A204.1 (cell line): ENCODE measurements around the gene SARS2.
A peak's percentile ranks its signal among the peaks of the same experiment; 100 is the strongest.

Source experiments
- FAIRE-seq: peaks from 2 replicates; lab custom pipeline; 2012; peaks lifted over from hg19 to GRCh38; lab: Jason Lieb, UNC

Gene SARS2

GRCh38 chr19:38915329-38916321 is 14.9 kb downstream of the SARS2 start:
- FAIRE-seq = no peak

DNA sequence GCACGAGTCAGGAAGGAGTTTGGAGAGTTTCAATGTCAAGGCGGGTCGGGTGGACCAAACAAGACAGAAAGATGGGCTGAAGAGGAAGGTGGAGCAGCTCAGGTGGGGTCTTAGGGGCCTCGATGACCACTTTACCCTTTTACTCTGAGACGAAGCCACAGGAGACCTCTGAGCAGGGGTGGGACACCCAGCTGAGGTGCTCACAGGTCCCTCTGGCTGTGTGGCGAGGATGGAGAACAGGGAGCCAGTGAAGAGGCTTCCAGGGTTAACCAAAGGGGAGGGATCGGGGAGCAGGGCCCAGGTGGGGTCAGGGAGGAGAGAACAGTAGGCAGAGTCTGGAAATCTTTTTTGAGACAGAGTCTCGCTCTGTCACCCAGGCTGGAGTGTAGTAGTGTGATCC is 16.6 kb downstream of the SARS2 start:
- no peak for FAIRE-seq

DNA sequence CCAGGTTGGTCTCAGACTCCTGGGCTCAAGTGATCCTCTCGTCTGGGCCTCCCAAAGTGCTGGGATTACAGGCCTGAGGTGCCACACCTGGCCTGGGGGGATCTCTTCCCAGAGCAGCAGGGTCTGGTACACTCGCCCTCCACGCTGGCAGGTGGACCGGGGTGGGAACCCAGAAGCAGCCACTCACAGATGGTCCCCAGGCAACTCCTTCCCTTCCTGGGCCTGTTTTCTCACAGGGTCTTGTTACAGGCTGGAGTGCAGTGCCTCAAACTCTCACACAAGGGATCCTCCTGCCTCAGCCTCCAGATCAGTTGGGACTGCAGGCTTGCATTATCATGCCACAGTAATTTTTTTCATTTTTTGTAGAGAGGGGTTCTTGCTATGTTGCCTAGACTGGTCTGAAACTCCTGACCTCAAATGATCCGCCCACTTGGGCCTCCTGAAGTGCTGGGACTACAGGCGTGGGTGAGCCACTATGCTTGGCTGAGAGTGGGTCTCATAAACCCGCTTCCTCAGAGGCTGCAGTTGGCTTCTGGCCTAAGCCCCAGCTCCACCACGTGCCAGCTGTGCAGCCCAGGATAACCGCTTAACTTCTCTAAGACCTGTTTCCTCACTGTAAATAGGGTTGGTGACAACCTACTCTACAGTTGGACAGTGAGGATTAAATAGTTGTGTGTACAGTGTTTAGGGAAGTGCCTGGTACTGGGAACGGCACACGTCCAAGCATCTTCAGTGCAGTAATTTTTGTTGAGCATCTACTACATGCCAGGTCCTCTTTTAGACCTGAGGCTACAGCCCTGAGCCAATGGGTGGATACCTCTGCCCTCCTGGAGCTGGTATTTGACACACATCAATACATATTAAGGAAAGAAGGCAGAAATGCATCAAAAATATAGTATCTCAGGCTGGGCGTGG is 17.7 kb downstream of the SARS2 start:
- FAIRE-seq = no peak

DNA sequence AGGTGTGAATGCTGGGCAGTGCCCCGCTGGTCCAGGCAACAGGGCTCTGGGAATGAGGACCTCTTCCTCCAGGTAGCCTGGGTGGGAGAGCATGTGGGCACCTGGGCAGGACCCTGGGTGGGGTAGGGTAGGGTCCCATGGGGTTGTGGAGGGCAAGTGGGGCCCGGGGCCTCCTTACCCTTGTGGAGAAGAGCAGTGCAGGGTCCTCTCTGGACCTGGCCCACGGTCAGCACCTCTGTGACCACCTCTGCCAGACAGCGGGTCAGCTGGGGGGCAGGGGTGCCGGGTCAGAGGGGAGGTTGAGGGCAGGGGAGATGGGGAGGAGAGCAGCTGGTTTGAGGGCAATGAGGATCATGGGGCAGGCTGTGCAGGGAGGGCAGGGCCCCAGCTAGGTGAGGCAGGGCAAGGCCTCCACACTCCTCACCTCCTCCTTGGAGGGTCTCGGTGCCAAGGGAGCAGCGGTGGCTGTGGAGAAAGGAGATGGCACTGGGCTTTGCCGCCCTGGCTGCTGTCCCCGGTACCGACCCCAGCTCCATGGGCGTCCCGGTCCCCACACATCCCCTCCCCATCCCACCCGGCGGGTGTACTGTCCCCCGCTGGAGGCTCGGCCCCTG is 19.1 kb downstream of the SARS2 start:
- FAIRE-seq = no peak

GRCh38 chr19:38910488-38910887 is 20.1 kb downstream of the SARS2 start:
- no peak for FAIRE-seq

- no peak for FAIRE-seq
These were observed 21.7 kb downstream of the SARS2 start for GRCh38 chr19:38908911-38909310.

DNA sequence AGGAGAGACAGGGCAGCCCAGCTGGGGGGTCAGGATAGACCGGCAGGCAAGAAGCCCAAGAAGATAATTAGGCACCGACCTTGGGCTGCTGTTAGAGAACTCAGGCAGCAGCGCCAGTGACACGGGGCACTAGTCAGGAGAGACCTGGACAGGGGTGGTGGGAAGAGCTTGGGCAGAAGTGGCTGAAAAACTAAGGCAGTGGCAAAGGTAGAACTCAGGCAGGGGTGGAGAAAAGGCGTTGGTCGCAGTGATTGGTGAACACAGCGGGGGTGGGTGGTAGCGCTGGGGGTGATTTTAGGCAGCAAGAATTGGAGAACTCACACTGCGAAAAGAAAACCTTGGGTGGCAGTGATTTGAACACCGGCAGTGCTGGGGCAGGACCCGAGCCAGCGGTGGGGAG is 22.9 kb downstream of the SARS2 start:
- no peak for FAIRE-seq

GRCh38 chr19:38907227-38907626 is 23.3 kb downstream of the SARS2 start:
- FAIRE-seq = no peak

- no peak for FAIRE-seq
These were observed 24.9 kb downstream of the SARS2 start for GRCh38 chr19:38905620-38906019.

- no peak for FAIRE-seq
These were observed 25.7 kb downstream of the SARS2 start for GRCh38 chr19:38904581-38905539.

GRCh38 chr19:38901683-38902082 is 28.9 kb downstream of the SARS2 start:
- no peak for FAIRE-seq

GRCh38 chr19:38900743-38901190 is 29.8 kb downstream of the SARS2 start:
- FAIRE-seq = no peak

DNA sequence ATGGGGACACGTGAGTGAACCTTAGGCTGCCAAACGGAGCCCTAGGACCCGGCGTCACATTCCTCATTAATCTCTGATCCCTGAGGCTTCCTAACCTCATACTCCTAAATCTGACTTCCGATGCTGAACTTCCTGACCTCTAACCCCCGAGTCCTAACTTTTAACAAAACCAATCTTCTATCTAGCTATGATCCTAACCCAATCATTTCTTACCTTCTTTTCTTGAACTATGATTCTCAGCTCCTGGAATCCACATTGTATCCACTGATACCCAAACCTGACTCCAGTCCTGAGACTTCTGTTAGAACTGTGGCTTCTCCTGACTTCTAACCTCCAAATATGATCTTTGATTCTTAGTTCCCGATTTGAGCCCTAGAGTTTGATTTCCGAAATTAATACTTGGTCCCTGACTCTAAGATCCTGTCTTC is 30.3 kb downstream of the SARS2 start:
- no peak for FAIRE-seq

DNA sequence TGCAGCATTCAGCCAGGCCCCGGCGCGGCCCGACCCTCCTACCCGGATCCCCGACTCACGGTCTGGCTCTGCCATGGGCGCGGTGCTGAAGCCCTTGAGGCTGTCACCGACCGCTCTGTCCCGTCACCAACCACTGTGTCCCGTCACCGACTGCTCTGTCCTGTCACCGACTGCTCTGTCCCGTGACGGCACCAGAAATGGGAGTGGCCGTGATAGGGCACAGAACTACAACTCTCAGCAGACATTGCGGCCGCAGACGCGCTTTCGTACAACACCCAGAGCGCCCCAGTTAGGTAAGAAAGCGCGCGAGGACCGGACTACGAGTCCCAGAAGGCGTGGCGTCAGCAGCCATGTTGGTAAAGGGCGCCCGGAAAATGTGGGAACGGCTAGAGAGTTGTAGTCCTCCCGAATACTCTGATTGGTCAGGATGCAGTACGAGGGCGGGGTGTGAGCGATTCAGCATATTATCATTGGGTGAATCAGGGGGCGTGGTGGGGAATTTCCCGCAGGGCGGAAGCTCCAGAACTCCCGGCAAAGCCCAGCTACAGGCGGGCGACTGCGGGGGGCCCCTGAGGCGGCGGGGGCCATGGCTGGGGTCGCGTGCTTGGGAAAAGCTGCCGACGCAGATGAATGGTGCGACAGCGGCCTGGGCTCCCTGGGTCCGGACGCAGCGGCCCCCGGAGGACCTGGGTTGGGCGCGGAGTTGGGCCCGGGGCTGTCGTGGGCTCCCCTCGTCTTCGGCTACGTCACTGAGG is 30.9 kb downstream of the SARS2 start, which contains the start of the genes NFKBIB and SIRT2:
NFKBIB (plus strand) TSS at position 523 of the 755 bp plus-strand sequence; CDS start at position 587, 64 bp downstream.
SIRT2 (minus strand) TSS at position 172 of the 755 bp plus-strand sequence; CDS start at position 75, 97 bp downstream.
- FAIRE-seq = peak; percentile 99

DNA sequence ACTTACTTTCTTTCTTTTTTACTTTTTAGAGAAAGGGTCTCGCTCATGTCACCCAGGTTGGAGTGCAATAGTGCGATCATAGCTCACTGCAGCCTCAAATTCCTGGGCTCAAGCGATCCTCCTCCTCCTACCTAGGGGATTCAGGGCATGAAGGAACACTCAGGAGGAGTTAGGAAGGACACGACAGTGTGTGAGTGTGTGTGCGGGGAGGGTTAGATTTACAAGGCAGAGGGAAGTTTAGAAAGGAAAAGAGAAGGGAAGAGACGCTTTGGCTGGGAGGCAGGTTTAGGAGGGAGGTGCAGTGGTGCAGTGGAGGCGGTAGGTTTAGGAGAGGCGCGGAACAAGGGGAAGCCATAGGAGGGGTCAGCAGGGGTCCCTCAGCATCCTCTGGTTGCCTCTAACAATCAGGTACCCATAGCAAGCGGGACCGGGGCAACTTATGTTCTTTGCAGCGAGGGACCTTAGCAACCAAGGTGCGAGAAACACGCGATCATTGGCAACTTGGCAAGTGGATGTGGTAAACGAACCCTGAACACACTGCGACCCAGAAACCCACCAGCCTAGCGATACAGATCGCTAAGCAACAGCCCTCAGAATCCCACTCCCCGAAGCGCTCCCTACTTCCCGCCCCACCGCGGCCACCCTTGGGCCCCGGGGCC is 31.6 kb downstream of the SARS2 start:
- no peak for FAIRE-seq

DNA sequence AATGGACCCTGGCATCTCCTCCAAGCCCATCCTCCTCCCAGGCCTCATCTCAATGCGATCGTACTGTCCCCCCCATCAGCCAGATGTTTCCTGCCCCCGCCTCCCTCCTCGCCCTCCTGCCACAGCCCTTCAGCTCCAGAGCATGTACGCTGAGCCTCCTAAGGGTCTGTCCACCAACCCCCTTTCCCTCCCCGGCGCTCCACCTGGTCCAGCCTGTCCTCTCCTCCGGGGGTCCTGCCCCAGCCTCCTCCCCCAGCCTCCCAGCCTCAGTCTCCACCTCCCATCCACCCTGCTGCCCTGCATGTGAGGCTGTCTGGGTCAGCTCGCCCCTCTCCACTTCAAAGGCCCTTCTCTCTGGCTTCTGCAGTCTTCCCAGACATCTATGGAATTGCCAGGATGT is 35.6 kb downstream of the SARS2 start:
- FAIRE-seq = no peak

DNA sequence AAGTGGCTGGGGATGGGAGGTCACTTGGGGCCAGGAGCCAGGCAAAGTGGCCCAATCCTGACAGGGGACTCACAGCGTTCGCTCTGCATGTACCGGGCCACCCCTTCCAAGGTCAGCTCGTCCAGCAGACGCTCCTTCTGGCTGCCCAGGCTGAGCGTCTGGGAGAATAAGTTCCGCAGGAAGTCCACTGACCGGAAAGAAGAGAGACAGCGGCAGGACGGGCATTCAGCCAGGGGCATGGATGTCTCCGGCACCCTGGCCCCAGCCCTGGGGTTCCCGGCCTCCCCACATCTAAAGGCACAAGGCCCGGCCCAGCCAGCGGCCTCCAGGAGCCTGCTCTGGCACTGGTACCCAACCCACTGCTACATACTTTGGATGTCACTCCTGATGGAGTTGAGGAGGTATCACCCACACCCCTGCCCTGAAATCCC is 37.2 kb downstream of the SARS2 start:
- no peak for FAIRE-seq

- FAIRE-seq = no peak
These were observed 37.7 kb downstream of the SARS2 start for GRCh38 chr19:38892841-38893240.

DNA sequence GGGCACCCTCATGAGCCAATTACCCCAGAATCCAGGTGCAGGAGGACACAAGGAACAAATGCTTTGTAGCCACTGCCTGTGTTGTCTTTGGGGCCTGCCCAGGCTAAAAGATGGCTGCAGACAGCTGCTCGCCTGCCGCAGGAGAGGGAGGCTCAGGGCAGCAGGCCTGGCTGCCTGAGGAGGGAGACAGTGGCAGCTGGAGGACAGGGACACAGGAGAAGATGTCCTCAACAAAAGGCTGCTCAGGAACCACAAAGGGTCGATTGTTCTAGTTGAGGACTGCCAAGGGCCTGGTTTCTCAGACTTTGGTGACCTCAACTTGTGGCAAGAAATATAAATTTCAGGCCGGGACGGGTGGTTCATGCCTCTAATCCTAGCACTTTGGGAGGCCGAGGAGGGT is 38.8 kb downstream of the SARS2 start:
- FAIRE-seq = no peak

- no peak for FAIRE-seq
These were observed 39.9 kb downstream of the SARS2 start for GRCh38 chr19:38890686-38891085.
